ENCODE measurements around the gene ZFC3H1. TPM values are rescaled to one million over a fixed set of nuclear protein-coding genes. Genes with fewer than 3 reads are reported as not detected.
A peak's percentile ranks its signal among the peaks of the same experiment; 100 is the strongest.

ZFC3H1 gene
- polyA plus RNA-seq, 1 donor (not counting 4 experiments of a cell fraction or from before 2014, with no cell fraction given) = 56.3 TPM

GRCh38 chr12:71567537-71567936 lies 96.1 kb downstream of the ZFC3H1 start:
- dilution Hi-C loops (cut with MboI; ENCODE audit: extremely low pct_ligation_motif_present, low sequenced_read_pairs) = no loop called here
- H3K36me3 ChIP-seq (ENCODE audit: control insufficient read depth in 2 of 2, extremely low read depth in 1 of 2, insufficient read depth in 2 of 2, low read length in 2 of 2) = no peaks in the 10 kb centered on the region
- FAIRE-seq = no peak
- H2AFZ ChIP-seq (ENCODE audit: control insufficient read depth, low read length) = no peak overlapping the region
- no peak overlapping the region for H3K4me2 ChIP-seq (ENCODE audit: control insufficient read depth, extremely low read depth, insufficient read depth, low read depth, low read length)
- no peak overlapping the region for H3K27ac ChIP-seq (ENCODE audit: control insufficient read depth, insufficient read depth, low read length)
- H3K79me2 ChIP-seq (ENCODE audit: control insufficient read depth, insufficient read depth, low read length) = no peaks in the 10 kb centered on the region
- H3K27me3 ChIP-seq (ENCODE audit: control insufficient read depth, extremely low read depth, insufficient read depth, low read length) = no peaks in the 10 kb centered on the region
- H4K20me1 ChIP-seq (ENCODE audit: control insufficient read depth, extremely low read depth, insufficient read depth, low read length) = no peaks in the 10 kb centered on the region
- peak in 1 of 3 experiments; percentile 17 for TF ChIP-seq CTCF (optimal IDR thresholded peaks at IDR 0.05 in 1 of 3, IDR thresholded peaks at IDR 0.05 in 1 of 3, conservative IDR thresholded peaks at IDR 0.05 in 1 of 3; ENCODE audit: extremely low read depth in 1 of 3, insufficient read depth in 2 of 3, low read length in 3 of 3)
- TF ChIP-seq EZH2 (IDR thresholded peaks at IDR 0.05; ENCODE audit: low read length) = no peak
- no peak for DNase-seq (ENCODE audit: low read depth, low spot score)
- H3K4me3 ChIP-seq (ENCODE audit: control insufficient read depth in 2 of 3, extremely low read depth in 1 of 3, insufficient read depth in 2 of 3, low read depth in 1 of 3, low read length in 3 of 3) = no peak overlapping the region
- H3K9me3 ChIP-seq (ENCODE audit: control insufficient read depth, low read depth, low read length) = no peaks in the 10 kb centered on the region
- no peaks in the 10 kb centered on the region for H3K4me1 ChIP-seq (ENCODE audit: control insufficient read depth, extremely low read depth, insufficient read depth, low read length)
- H3K9ac ChIP-seq (ENCODE audit: control insufficient read depth, extremely low read depth, insufficient read depth, low read length) = no peak overlapping the region
- H3K9me1 ChIP-seq (ENCODE audit: control insufficient read depth, extremely low read depth, insufficient read depth, low read length) = no peaks in the 10 kb centered on the region

GRCh38 chr12:71566655-71567054 lies 97.0 kb downstream of the ZFC3H1 start:
- DNase-seq (ENCODE audit: low read depth, low spot score) = no peak
- no peak for TF ChIP-seq CTCF (optimal IDR thresholded peaks at IDR 0.05 in 1 of 3, IDR thresholded peaks at IDR 0.05 in 1 of 3, conservative IDR thresholded peaks at IDR 0.05 in 1 of 3; ENCODE audit: extremely low read depth in 1 of 3, insufficient read depth in 2 of 3, low read length in 3 of 3)
- TF ChIP-seq EZH2 (IDR thresholded peaks at IDR 0.05; ENCODE audit: low read length) = no peak
- Histone ChIP-seq H3K79me2 (ENCODE audit: control insufficient read depth, insufficient read depth, low read length) (no peaks in the 10 kb centered on the region), H3K9me3 (ENCODE audit: control insufficient read depth, low read depth, low read length) (no peaks in the 10 kb centered on the region), H3K4me3 (ENCODE audit: control insufficient read depth in 2 of 3, extremely low read depth in 1 of 3, insufficient read depth in 2 of 3, low read depth in 1 of 3, low read length in 3 of 3) (no peak overlapping the region), H4K20me1 (ENCODE audit: control insufficient read depth, extremely low read depth, insufficient read depth, low read length) (no peaks in the 10 kb centered on the region), H3K9me1 (ENCODE audit: control insufficient read depth, extremely low read depth, insufficient read depth, low read length) (no peaks in the 10 kb centered on the region), H3K9ac (ENCODE audit: control insufficient read depth, extremely low read depth, insufficient read depth, low read length) (no peak overlapping the region), H3K4me1 (ENCODE audit: control insufficient read depth, extremely low read depth, insufficient read depth, low read length) (no peaks in the 10 kb centered on the region), H2AFZ (ENCODE audit: control insufficient read depth, low read length) (no peak overlapping the region), H3K4me2 (ENCODE audit: control insufficient read depth, extremely low read depth, insufficient read depth, low read depth, low read length) (no peak overlapping the region), H3K27me3 (ENCODE audit: control insufficient read depth, extremely low read depth, insufficient read depth, low read length) (no peaks in the 10 kb centered on the region), H3K36me3 (ENCODE audit: control insufficient read depth in 2 of 2, extremely low read depth in 1 of 2, insufficient read depth in 2 of 2, low read length in 2 of 2) (no peaks in the 10 kb centered on the region), H3K27ac (ENCODE audit: control insufficient read depth, insufficient read depth, low read length) (no peak overlapping the region)
- dilution Hi-C loops (cut with MboI; ENCODE audit: extremely low pct_ligation_motif_present, low sequenced_read_pairs) = no loop called here
- FAIRE-seq = no peak

All from keratinocyte (primary cell).